ENCODE results near the gene COMMD3.

COMMD3 gene

DNA sequence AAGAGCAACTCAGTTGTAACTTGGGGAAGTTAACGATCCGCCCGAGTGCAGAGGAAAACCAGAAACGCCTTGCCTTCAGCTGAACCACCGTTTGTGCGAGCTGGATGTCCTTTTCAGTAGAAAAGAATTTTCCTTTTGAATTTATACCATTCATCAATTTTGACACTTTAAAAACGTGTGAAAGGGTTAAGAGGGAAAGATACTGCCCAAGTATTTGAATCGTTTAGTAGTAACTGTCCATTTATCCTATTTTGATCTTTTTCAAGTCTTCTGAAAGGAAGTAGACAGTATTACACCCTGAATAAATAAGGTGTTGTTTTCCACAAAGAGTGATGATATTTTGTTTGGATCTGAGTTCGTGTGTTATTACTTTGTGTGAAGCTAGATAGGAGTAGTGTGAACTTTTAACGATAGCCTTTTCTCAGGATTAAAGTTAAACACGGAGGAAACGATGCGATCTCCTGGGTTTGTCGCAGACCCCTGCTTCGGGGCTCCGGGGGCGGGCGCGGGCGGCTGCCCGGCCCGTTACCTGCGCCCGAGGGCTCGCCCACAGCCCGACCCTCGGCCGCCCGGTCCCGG, 3.9 kb downstream of the COMMD3 start:
- no peak for DNase-seq (ENCODE audit: low read depth, low spot score)

GRCh38 chr10:22320591-22321155, 4.5 kb downstream of the COMMD3 start, which contains the start of gene BMI1:
Gene BMI1 (plus strand): TSS chr10:22321099. CDS start chr10:22326450, 5,351 bp downstream.
- DNase-seq (ENCODE audit: low read depth, low spot score), result no peak

DNA sequence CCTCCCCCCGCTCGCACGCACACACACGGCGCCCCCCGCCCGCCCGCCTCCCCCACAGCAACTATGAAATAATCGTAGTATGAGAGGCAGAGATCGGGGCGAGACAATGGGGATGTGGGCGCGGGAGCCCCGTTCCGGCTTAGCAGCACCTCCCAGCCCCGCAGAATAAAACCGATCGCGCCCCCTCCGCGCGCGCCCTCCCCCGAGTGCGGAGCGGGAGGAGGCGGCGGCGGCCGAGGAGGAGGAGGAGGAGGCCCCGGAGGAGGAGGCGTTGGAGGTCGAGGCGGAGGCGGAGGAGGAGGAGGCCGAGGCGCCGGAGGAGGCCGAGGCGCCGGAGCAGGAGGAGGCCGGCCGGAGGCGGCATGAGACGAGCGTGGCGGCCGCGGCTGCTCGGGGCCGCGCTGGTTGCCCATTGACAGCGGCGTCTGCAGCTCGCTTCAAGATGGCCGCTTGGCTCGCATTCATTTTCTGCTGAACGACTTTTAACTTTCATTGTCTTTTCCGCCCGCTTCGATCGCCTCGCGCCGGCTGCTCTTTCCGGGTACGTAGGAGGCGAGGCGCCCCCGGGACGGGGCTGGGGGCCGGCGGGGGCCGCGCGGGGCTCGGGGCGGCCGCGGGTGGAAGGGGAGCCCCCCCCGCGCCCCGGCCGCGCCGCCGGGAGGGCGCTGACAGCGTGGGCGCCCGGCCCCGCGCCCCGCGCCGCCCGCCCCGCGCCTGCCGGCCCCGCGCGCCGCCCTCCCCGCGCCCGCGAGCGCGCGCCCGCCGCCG, 5.2 kb downstream of the COMMD3 start:
- DNase-seq (ENCODE audit: low read depth, low spot score), result no peak

DNA sequence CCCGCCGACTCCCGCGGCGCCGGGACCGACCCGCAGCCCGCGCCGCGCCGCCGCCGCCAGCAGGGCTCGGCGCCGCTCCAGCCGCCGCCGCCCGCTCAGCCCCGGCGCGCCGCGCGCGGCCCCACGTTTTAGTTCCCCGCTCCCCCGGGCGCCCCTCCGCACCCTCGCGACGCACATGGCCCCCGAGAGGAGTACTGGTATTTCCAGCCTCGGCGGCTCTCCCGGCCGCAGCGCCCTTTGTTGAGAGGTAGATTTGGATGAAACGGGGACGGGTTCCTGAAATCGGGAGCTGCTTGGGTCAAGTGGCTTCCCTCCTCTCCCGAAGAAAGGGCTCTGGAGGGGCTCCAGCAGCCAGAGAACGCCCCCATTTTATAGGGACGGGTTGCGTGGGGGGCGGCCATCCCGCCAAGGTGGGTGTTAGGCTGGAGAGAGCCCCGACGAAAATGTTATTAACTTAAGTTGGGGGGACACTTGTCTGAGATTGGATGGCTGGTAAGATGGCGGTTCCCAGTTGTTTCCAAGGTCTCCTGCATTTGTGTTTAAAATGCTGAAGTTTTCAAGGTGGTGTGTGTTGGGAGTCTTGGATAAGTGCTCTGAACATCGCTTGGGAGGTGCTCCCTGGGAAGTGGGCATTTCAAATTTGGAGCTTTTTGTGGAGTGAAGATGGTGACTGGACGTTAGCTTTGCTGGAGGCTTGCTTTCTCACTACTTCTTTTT, 5.9 kb downstream of the COMMD3 start:
- DNase-seq (ENCODE audit: low read depth, low spot score), result no peak

DNA sequence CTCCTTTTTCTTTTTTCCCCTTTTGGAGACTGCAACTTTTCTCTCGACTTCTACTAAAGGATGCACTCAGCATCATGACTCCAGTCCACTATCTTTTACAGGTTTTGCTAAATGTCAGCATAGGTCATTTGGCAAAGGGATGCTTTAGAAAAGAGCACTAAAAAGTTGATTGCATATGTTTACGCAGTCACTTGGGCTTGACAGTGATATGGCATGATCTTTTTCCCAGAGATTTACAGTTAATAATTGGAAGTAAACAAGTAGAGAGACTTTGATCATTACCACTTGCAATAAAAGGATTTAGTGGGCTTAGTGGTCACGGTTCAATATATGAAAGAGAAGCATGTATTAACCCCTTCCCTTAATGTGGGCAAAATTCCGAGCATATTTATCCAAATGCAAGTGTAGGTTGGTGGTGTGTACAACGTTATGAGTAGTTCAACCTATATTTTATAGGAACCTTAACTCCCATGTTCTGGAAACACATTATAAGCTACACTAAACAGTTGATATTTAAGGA, 6.5 kb downstream of the COMMD3 start:
- DNase-seq (ENCODE audit: low read depth, low spot score), result no peak

- no peak for DNase-seq (ENCODE audit: low read depth, low spot score)
Observed at GRCh38 chr10:22323538-22324305, 7.5 kb downstream of the COMMD3 start.

DNA sequence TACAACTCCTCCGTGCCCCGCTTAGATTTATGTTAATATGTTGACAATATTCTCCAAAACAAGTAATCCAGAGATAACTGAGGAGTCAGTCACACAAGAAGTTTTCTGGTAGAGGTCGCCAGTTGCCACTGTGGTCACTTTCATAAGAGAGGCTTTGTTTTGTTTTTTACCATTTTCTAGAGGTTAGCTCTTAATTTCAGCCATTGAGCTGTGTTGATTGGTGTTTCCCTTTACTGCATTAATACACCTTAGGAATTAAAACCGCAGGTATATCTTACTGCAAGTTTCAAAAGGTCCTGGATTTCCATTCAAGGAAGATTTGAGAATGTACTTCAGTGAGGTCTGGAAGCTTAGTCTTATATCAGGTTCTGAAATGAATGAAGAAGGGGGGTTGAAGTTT, 8.2 kb downstream of the COMMD3 start:
- no peak for DNase-seq (ENCODE audit: low read depth, low spot score)

DNA sequence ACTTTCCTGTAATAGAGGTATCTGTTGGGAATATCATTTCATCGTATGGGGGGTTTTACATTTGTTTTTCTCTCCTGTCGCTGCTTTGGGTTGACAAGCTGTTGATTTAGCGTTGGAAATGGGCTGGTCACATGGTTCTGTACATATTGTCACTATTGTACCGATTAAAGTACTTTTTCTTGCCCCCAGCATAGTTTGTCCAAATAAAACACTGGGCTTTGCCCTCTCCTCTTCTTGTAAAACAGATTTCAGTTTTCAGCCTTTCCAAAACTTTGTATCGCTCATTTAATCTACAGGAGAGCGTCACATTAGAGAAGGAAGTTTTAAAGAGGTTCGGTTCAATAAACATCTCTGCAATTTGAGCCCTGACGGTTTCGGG, 8.7 kb downstream of the COMMD3 start:
- DNase-seq (ENCODE audit: low read depth, low spot score), result no peak

- DNase-seq (ENCODE audit: low read depth, low spot score), result no peak
Observed at GRCh38 chr10:22325272-22326144, 9.3 kb downstream of the COMMD3 start.

- no peak for DNase-seq (ENCODE audit: low read depth, low spot score)
Observed at GRCh38 chr10:22326145-22326702, 10.0 kb downstream of the COMMD3 start.

DNA sequence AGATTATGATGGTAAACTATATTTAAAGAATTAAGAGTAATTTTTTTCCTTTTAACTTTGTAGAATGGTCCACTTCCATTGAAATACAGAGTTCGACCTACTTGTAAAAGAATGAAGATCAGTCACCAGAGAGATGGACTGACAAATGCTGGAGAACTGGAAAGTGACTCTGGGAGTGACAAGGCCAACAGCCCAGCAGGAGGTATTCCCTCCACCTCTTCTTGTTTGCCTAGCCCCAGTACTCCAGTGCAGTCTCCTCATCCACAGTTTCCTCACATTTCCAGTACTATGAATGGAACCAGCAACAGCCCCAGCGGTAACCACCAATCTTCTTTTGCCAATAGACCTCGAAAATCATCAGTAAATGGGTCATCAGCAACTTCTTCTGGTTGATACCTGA, 13.0 kb downstream of the COMMD3 start:
- DNase-seq (ENCODE audit: low read depth, low spot score), result no peak

DNA sequence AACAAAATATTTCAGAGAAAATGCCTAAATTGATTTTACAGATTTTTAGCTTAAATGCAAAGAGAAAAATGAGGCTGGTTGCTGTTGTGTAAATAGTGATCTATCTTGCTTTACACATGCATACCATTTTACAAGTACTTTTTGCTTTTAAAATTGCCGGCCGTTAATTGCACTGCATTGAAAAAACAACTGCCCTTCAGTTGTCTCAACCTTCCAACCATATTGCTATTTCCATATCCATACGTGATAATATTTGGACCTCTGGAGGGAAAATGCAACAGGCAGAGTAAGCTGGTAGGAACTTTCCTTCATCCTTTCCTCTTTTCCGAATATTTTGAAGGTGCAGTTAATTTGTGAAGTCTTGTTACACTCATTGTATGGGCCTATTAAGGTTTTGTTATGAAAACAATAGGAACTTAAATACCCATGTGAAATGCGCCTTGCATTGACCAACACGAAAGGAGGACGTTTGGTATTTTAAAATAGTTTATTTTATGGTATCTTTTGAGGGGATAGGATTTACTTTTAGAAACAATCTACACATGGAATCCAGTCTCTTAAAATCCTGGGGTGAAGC, 16.0 kb downstream of the COMMD3 start:
- DNase-seq (ENCODE audit: low read depth, low spot score), result no peak

- no peak for DNase-seq (ENCODE audit: low read depth, low spot score)
Observed at GRCh38 chr10:22333167-22333974, 17.2 kb downstream of the COMMD3 start.

GRCh38 chr10:22333975-22334282, 17.7 kb downstream of the COMMD3 start:
- no peak for DNase-seq (ENCODE audit: low read depth, low spot score)

DNA sequence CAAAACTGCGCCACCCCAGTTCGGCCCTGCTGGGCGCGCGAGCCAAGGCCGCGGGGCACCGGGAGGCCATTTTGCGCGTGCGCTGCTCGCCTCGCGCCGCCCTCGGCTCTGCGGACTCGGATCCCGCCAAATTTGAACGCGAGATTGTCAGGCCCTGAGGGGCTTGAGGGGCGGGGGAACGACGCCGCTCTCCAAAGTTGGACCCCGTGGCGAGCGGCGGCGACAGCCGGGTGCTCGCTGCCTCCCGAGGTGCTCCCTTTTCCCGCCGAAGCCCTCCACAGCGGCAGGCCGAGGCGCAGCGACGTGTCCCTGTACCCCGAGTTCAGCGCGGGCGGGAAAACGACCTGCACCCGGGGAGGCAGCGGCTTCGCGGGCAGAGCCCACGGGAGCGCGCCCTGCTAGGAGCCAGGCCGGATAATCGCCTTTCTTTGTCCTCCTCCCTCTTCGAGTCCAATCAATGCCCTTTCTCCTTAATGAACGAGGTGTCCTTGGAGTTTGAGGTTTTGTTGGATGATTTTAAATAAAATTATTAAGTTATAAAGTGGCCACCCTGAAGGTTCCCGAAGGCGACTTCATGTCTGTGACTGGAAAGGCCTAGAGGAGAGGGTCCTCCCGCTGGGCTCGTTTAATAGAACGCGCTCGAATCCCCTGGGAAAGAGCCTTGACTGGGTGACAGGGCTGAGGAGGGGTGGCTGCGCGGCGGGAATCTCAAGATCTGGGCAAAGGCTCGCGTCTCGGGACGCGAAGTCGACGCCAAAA, 18.4 kb downstream of the COMMD3 start:
- DNase-seq (ENCODE audit: low read depth, low spot score), result no peak

DNA sequence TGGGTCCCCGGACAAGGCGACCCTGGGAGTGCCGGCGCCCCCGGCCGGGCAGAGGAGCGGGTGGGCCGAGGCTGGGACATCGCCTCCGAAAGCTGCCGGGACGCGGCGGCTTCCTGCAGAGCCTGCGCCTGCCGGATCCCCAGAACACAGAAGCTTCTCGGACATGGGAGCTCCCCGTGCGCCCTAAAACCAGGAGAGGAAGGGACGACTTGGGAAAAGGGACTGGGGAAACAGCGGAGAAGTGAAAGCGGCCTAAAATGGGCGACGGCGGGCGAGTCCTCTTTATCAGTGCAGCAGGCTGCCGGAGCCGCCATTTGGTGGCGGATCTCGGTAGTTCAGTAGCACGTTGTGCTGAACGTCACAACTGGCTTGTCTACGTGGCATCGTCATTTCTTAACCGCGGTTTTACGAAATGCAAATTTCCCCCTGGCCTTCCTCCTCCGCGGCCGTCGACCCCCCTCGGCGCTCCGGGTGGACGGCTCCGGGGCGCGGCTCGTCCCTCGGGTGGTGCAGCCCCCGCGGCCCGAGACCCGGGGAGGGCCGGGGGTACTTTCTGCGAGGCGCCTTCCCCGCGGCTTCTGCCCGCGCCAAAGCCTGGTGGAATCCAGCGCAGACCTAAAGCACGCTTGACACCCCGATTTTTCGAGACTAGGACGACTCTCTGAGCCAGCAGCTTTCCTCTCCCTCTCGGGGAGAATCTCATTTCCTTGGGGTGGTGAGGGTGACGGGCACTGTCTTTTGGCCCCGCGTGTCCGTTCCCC, 19.2 kb downstream of the COMMD3 start:
- no peak for DNase-seq (ENCODE audit: low read depth, low spot score)

- DNase-seq (ENCODE audit: low read depth, low spot score), result no peak
Observed at GRCh38 chr10:22338185-22338900, 22.2 kb downstream of the COMMD3 start.
